Neural cell (in vitro differentiated cells): ENCODE measurements around the gene GJE1.
A peak's percentile ranks its signal among the peaks of the same experiment; 100 is the strongest.

Experiments used
- CTCF ChIP-seq: fragments of 450-650 bp; IDR thresholded peaks from 2 replicates; pipeline ENCODE4 v1.5.1; 2014; ENCODE audit warnings: antibody characterized with exemption, mild to moderate bottlenecking, moderate library complexity; ENCODE audit not compliant: poor library complexity, severe bottlenecking
- EP300 ChIP-seq: fragments of 450-650 bp; conservative IDR thresholded peaks from 2 replicates; pipeline ENCODE4 v1.6.1; 2014; ENCODE audit warnings: antibody characterized with exemption, mild to moderate bottlenecking, moderate library complexity; ENCODE audit not compliant: poor library complexity, severe bottlenecking
- EZH2 ChIP-seq: fragments of 200-600, 300-800 bp; shearing (Covaris generic), sonication (generic); IDR thresholded peaks from 2 replicates; pipeline ENCODE4 v1.6.1; 2014; ENCODE audit warnings: antibody characterized with exemption, low read length, borderline replicate concordance, mild to moderate bottlenecking; ENCODE audit not compliant: insufficient read depth, poor library complexity, severe bottlenecking
- POLR2AphosphoS5 ChIP-seq: IDR thresholded peaks from 2 replicates; pipeline ENCODE4 v1.6.1; 2012
- RAD21 ChIP-seq: fragments of 450-650 bp; conservative IDR thresholded peaks from 2 replicates; pipeline ENCODE4 v1.6.1; 2014; ENCODE audit warnings: antibody characterized with exemption, mild to moderate bottlenecking, moderate library complexity
- REST ChIP-seq: IDR thresholded peaks from 2 replicates; pipeline ENCODE4 v1.6.1; 2012; ENCODE audit warnings: borderline replicate concordance
- TAF1 ChIP-seq: IDR thresholded peaks from 2 replicates; pipeline ENCODE4 v1.6.1; 2012; ENCODE audit warnings: low read depth

- TF ChIP-seq EP300 (no peak), TAF1 (no peak), CTCF (peak; percentile 64), REST (no peak), EZH2 (no peak), POLR2AphosphoS5 (no peak), RAD21 (peak; percentile 67)
Observed at GRCh38 chr6:142155895-142156757, 23.4 kb downstream of the GJE1 start.
